Natural killer cell (primary cell): ENCODE results near the gene DNAJC13. TPM values are rescaled to one million over a fixed set of nuclear protein-coding genes. Genes with fewer than 3 reads are reported as not detected.
A peak's percentile ranks its signal among the peaks of the same experiment; 100 is the strongest.

Experiments
- ATAC-seq, 3 donors: fragments of 150-1000 bp in 2 of 3; fragments of 200-7000 bp in 1 of 3; cut with Tn5 transposase; 1 replicate in 1 of 3; 2 replicates in 2 of 3; pipeline ENCODE4 v1.10.0; 2021; ENCODE audit warnings: mild to moderate bottlenecking in 2 of 3, moderate library complexity in 2 of 3
- DNase-seq, 2 donors: peaks; one replicate each; pipeline versions ENCODE4 v3.0.0 to v3.0.0-alpha.2; 2013 to 2021; ENCODE audit warnings: mixed read lengths in 1 of 2
- H3K27ac ChIP-seq: one replicate; pipeline ENCODE4 v1.5.1; 2013; ENCODE audit warnings: mild to moderate bottlenecking, low read length
- H3K27me3 ChIP-seq: one replicate; pipeline ENCODE4 v1.6.1; 2013; ENCODE audit warnings: low read length; ENCODE audit not compliant: control insufficient read depth, insufficient read depth
- H3K36me3 ChIP-seq: one replicate; pipeline ENCODE4 v1.6.1; 2013; ENCODE audit warnings: low read length; ENCODE audit not compliant: control insufficient read depth, insufficient read depth
- H3K4me1 ChIP-seq: one replicate; pipeline ENCODE4 v1.6.1; 2013; ENCODE audit warnings: low read length; ENCODE audit not compliant: control insufficient read depth, insufficient read depth
- H3K4me3 ChIP-seq: one replicate; pipeline ENCODE4 v1.5.1; 2013; ENCODE audit warnings: low read length
- H3K9me3 ChIP-seq: one replicate; pipeline ENCODE4 v1.6.1; 2013; ENCODE audit warnings: low read length; ENCODE audit not compliant: control insufficient read depth, insufficient read depth
- H3K27ac Mint-ChIP-seq, 2 donors: one replicate each; pipeline ENCODE4 v1.8.0; 2022; ENCODE audit warnings: mild to moderate bottlenecking in 2 of 2, mixed read lengths in 2 of 2, moderate library complexity in 1 of 2
- H3K27me3 Mint-ChIP-seq, 2 donors: one replicate each; pipeline ENCODE4 v1.8.0; 2022; ENCODE audit warnings: low read depth in 2 of 2, mixed read lengths in 2 of 2
- H3K36me3 Mint-ChIP-seq: one replicate; pipeline ENCODE4 v1.8.0; 2022; ENCODE audit warnings: mixed read lengths
- H3K4me1 Mint-ChIP-seq, 2 donors: one replicate each; pipeline ENCODE4 v1.8.0; 2022; ENCODE audit warnings: mixed read lengths in 2 of 2
- H3K4me3 Mint-ChIP-seq: one replicate; pipeline ENCODE4 v1.8.0; 2022; ENCODE audit warnings: mild to moderate bottlenecking, moderate library complexity, mixed read lengths
- H3K9me3 Mint-ChIP-seq, 2 donors: one replicate each; pipeline ENCODE4 v1.8.0; 2022; ENCODE audit warnings: mixed read lengths in 2 of 2
- WGBS: methylation state at CpG from one replicate; pipeline ENCODE4 v1.1.7; 2013; ENCODE audit warnings: missing lambda C conversion rate; ENCODE audit not compliant: insufficient coverage; 5-methylcytosine and 5-hydroxymethylcytosine counted together
- intact Hi-C: fragments of 100-400 bp; cut with micrococcal nuclease; formaldehyde crosslinking; loops from one replicate; pipeline ENCODE4 v1.14.2; 2022
- total RNA-seq, 4 donors: library from RNA; stranded (reverse); fragments of 120-200 nt in 1 of 4; gene quantifications; one replicate each; pipeline versions ENCODE4 v1.2.3 to v1.2.4, GENCODE V29; 2013 to 2022
- TF ChIP-seq, protein P1 (sequence below): fragments of 200-600 bp; IDR thresholded peaks from one replicate; pipeline ENCODE4 v1.8.0; 2022; ENCODE audit warnings: antibody characterized with exemption

The DNAJC13 gene
- total RNA-seq, 3 donors from 2014 or later (not counting 1 experiment from before 2014, with no cell fraction given), result 30.5 to 44.0 (median 42.9) TPM

DNA sequence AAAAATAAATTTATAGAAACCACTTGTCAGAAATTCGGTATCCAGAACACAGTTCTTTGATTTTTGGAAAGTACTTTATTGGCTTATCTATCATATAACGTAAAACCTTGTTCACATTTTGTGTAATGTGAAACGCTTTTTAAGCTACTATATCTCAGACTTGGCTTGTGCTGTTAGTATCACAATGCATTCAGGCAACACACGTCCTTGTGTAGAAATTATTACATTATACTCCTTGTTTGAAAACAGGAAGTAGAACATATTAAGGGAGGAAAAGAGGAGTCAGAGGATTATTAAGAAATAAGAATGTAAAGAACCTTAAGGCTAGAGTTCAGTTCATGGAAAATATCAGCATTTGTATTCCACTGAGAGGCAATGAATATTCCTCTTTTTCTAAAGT lies 1.6 kb downstream of the DNAJC13 start:
- no peak overlapping the region for H3K27ac ChIP-seq
- DNase-seq (no peak), ATAC-seq (no peak)
- H3K4me1 Mint-ChIP-seq, result peaks cover 15 to 22% of the 10 kb centered on the region in 2 donors
- TF ChIP-seq, protein P1, sequence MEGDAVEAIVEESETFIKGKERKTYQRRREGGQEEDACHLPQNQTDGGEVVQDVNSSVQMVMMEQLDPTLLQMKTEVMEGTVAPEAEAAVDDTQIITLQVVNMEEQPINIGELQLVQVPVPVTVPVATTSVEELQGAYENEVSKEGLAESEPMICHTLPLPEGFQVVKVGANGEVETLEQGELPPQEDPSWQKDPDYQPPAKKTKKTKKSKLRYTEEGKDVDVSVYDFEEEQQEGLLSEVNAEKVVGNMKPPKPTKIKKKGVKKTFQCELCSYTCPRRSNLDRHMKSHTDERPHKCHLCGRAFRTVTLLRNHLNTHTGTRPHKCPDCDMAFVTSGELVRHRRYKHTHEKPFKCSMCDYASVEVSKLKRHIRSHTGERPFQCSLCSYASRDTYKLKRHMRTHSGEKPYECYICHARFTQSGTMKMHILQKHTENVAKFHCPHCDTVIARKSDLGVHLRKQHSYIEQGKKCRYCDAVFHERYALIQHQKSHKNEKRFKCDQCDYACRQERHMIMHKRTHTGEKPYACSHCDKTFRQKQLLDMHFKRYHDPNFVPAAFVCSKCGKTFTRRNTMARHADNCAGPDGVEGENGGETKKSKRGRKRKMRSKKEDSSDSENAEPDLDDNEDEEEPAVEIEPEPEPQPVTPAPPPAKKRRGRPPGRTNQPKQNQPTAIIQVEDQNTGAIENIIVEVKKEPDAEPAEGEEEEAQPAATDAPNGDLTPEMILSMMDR, result no peak
- H3K4me3 ChIP-seq, result no peak overlapping the region
- no peaks in the 10 kb centered on the region for H3K27me3 ChIP-seq
- H3K27me3 Mint-ChIP-seq, result no peaks in the 10 kb centered on the region
- H3K9me3 ChIP-seq, result no peaks in the 10 kb centered on the region
- peak overlapping the region; percentile 99 for H3K4me3 Mint-ChIP-seq
- no peaks in the 10 kb centered on the region for H3K9me3 Mint-ChIP-seq
- intact Hi-C loops, result loop anchor here (5.0 to 10.0 kb wide), 3 partner anchors 303 to 1524 kb away; partner anchors contain the start of genes ASTE1, ATP2C1, NEK11 and NPHP3
- peak overlapping the region; percentile 84 to 95 for H3K27ac Mint-ChIP-seq
- no CpG with 5 or more reads among the region's 4 CpGs for WGBS
- no peaks in the 10 kb centered on the region for H3K36me3 Mint-ChIP-seq
- H3K4me1 ChIP-seq, result peaks cover 10% of the 10 kb centered on the region
- peaks cover 6% of the 10 kb centered on the region for H3K36me3 ChIP-seq

GRCh38 chr3:132421832-132422231 lies 4.5 kb downstream of the DNAJC13 start:
- TF ChIP-seq, protein P1, result no peak
- Histone ChIP-seq H3K27me3 (no peaks in the 10 kb centered on the region), H3K4me1 (peaks cover 6% of the 10 kb centered on the region), H3K36me3 (peaks cover 6% of the 10 kb centered on the region), H3K4me3 (no peak overlapping the region), H3K27ac (no peak overlapping the region), H3K9me3 (no peaks in the 10 kb centered on the region)
- ATAC-seq (no peak), DNase-seq (no peak)
- Mint-ChIP-seq H3K36me3 (no peaks in the 10 kb centered on the region), H3K27ac (no peak overlapping the region), H3K4me3 (no peak overlapping the region), H3K4me1 (peaks cover 34% of the 10 kb centered on the region in 2 donors), H3K27me3 (no peaks in the 10 kb centered on the region), H3K9me3 (no peaks in the 10 kb centered on the region)
- WGBS, result 90% methylated on average over 1 of the region's 4 CpGs
- intact Hi-C loops, result no loop called here

GRCh38 chr3:132422531-132422930 lies 5.2 kb downstream of the DNAJC13 start:
- H3K4me3 ChIP-seq, result no peak overlapping the region
- H3K9me3 Mint-ChIP-seq, result no peaks in the 10 kb centered on the region
- DNase-seq, result no peak
- no peaks in the 10 kb centered on the region for H3K9me3 ChIP-seq
- H3K36me3 Mint-ChIP-seq, result no peaks in the 10 kb centered on the region
- H3K27ac Mint-ChIP-seq, result no peak overlapping the region
- H3K27me3 ChIP-seq, result no peaks in the 10 kb centered on the region
- intact Hi-C loops, result no loop called here
- H3K4me3 Mint-ChIP-seq, result no peak overlapping the region
- peaks cover 5% of the 10 kb centered on the region for H3K4me1 ChIP-seq
- ATAC-seq, result no peak
- no peaks in the 10 kb centered on the region for H3K27me3 Mint-ChIP-seq
- H3K36me3 ChIP-seq, result peaks cover 6% of the 10 kb centered on the region
- WGBS, result 75% methylated on average over 1 of the region's 1 CpG
- no peak overlapping the region for H3K27ac ChIP-seq
- H3K4me1 Mint-ChIP-seq, result peaks cover 34% of the 10 kb centered on the region in 2 donors
- TF ChIP-seq, protein P1, result no peak

DNA sequence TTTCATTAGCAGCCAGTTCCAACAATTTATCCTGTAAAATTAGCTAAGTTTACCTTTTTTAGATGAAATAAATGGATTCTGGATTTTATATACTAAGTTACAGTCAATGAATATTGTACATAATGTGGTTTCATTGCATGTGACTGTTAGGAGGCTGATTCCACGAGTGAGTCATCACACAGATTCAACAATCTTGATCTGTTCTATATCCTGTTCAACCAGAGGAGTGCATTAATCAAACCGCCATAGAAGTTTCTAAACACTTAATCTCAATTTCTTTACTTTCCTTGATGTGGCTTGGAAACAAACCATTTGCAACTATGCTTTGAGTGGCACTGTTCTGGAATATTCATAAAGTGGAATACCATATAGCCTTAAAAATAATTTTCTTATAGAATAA lies 15.3 kb downstream of the DNAJC13 start:
- H3K9me3 Mint-ChIP-seq, result no peaks in the 10 kb centered on the region
- no peaks in the 10 kb centered on the region for H3K27me3 ChIP-seq
- H3K4me3 ChIP-seq, result no peak overlapping the region
- H3K4me1 ChIP-seq, result no peaks in the 10 kb centered on the region
- peaks cover 12 to 15% of the 10 kb centered on the region in 2 donors for H3K4me1 Mint-ChIP-seq
- WGBS, result 13% methylated on average over 1 of the region's 2 CpGs
- H3K36me3 ChIP-seq, result no peaks in the 10 kb centered on the region
- H3K27ac ChIP-seq, result no peak overlapping the region
- H3K9me3 ChIP-seq, result no peaks in the 10 kb centered on the region
- ATAC-seq (peak; percentile 39 to 55 (median 53)), DNase-seq (peak in 1 of 2 donors; percentile 11)
- TF ChIP-seq, protein P1, result no peak
- peaks cover 5% of the 10 kb centered on the region for H3K36me3 Mint-ChIP-seq
- H3K4me3 Mint-ChIP-seq, result no peak overlapping the region
- intact Hi-C loops, result no loop called here
- H3K27me3 Mint-ChIP-seq, result no peaks in the 10 kb centered on the region
- H3K27ac Mint-ChIP-seq, result no peak overlapping the region
